ENCODE results near the gene C1orf216.
"Not testable (repeated sequence)": the region's sequence is repeated elsewhere in the genome, so short reads cannot be mapped to it uniquely, and the experiment has no call there.

The C1orf216 gene

DNA sequence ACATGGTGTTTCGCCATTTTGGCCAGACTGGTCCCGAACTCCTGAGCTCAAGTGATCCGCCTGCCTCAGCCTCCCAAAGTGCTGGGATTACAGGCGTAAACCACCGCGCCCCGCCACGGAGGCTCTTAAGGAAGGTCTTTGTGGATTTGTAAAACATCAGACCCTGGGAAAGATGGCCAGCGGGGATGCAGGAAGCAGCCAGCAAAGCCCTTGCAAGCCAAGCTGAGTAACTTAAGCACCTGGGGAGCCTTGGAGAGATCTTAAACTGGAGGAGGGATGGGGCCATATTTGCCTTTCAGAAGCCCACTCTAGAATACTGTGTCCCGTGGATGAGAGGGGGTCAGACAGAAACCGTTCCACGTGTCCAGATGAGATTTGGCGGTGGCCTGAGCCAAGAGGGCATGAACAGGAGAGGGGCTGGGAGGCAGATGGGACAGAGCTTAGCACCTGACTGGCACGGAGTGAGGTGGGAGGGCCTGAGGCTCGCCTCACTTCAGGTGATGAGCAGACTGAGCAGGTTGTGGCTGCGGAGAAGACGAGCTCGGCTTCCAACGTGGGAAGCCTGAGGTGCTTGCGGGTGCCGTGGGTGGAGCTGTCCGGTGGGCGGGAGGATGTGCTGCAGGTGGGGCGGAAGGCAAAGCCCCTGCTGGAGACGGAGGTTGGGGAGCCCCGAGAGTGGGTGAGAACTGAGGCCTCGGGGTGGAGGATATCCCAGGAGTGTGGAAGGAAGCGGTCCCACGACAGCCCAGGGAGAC, 11.7 kb downstream of the C1orf216 start:
- FAIRE-seq: no peak

DNA sequence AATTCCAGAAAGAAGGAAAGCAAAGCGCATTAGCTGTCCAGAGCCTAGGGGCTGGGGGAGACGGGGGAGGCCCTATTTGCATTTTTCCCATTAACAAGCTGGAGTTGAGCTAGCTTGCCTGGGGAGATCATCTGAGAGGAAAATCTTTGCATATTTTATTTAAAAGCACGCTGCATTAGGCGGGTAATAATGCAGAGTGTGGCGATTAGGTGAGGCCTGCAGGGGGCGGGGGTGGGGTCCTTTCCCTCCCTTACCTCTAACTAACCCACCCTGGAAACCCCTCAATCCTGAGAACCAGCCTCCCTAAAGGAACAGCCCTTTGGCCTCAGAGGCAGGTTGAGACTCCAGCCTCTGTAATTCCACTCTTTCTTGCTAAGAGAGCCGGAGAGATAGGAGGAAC, 16.2 kb downstream of the C1orf216 start:
- no peak for FAIRE-seq

DNA sequence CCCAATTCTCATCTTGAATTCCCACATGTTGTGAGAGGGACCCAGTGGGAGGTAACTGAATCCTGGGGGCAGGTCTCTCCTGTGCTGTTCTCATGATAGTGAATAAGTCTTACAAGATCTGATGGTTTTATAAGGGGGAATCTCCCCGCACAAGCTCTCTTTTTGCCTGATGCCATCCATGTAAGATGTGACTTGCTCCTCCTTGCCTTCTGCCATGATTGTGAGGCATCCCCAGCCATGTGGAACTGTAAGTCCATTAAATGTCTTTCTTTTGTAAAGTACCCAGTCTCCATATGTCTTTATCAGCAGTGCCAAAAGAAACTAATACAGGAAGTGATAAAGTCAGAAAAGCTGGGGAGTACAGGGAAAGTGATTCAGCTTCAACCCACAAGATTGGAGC, 19.5 kb downstream of the C1orf216 start:
- FAIRE-seq: not testable (repeated sequence)

DNA sequence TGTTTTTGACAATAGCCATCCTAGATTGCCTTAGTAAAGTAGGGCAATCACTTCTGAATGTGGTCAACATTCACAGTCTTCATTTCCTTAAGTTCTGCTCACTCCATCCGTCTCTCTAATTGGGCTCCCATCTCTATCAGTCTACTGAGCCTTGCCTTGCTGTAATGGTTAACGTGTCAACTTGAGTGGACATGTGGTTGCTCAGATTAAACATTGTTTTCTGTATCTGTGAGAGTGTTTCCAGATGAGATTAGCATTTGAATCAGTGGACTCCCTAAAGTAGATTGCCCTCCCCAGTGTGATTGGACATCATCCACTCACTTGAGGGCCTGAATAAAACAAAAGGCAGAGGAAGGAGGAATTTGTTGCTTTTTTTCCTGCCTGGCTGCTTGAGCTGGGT, 26.4 kb downstream of the C1orf216 start:
- FAIRE-seq: no peak

DNA sequence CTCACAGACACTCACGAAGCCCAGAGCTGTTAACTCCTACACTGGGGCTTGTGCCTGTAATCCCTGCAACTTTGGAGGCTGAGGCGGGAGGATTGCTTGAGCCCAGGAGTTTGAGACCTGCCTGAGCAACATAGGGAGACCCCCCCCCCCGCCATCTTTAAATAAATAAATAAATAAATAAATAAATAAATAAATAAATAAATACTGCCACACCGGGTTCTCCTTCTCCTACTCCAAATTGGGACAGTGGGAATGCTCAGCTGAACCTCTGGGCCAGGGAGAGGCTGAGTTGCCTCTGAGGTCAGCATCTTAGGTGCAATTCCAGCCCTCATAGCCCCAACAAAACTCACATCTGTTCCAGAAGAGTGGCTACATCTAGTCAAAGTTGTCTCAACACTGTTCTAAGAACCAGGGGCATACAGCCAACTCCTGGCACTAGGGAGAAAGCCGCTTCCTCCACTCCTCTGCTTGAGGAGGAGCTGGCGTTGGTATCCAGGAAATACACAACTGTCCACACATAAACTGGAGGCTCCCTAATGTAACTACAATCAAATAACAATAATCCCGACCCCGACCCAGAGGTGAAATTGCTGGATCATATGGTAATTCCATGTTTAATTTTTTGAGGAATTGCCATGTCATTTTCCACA, 27.0 kb downstream of the C1orf216 start:
- no peak for FAIRE-seq

DNA sequence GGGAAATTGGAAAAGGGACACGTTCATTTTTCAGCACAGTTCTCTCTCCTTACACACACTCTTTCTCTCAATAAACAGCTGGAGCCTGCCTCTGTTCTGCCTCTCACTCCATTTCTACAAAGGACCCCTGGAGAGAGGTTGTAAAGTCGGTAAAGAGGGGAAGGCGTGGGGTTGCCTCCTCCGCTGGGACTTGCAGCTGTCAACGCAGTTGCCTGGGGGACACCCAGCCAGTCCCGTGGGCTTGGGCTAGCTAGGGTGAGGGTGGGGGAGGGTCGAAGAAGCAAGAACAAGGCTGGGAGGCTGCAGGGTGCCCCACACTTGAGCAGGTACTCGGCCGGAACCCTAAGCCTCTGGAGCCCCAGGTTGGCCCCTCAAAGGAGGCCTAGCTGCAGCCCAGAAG, 27.6 kb downstream of the C1orf216 start:
- FAIRE-seq: no peak

DNA sequence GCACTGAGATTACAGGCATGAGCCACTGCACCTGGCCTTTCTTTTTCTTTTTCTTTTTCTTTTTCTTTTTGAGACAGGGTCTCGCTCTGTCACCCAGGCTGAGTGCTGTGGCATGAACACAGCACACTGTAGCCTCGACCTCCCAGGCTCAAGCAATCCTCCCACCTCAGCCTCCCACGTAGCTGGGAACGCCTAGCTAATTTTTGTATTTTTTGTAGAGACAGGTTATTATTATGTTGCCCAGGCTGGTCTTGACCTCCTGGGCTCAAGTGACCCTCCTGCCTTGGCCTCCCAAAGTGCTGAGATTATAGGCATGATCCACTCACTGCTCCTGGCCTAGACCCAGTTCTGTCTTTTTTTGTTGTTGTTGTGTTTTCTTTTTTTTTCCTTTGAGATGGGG, 28.6 kb downstream of the C1orf216 start:
- FAIRE-seq: not testable (repeated sequence)

DNA sequence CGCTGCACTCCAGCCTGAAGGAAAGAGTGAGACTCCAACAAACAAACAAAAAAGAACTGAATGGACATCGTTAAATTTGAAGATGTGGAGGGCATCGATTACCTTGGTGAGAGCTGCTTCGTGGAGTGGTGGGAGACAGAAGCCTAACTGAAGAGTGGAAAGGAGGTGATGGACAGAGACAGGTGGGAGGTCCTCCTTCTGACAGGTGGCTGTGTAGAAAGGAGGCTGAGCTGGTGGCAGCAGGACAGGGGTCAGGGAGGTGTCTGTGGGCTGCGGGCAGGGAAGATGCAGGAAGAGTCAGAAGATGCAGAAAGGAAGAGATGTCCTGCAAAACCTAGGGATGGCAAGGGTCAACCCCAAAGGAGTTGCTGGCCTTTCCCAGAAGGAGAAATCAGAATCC, 30.5 kb downstream of the C1orf216 start:
- no peak for FAIRE-seq

DNA sequence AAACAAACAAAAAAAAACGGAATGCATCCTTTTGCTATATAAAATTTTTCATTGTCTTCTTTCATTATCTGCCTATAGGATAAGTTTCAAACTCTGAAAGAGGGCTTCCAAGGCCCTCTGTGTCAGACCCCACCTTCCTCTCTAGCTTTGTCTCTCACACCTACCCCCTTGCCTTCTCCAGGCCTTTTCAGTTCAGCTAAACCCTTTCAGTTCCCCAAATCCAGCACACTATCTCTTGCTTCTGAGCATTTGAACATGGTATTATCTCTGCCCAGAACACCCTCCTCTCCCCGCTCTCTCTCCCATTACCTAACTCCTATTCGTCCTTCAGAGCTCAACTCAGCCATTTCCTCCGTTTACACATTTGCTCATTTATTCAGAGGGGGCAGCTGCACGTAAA, 35.7 kb downstream of the C1orf216 start:
- FAIRE-seq: no peak

DNA sequence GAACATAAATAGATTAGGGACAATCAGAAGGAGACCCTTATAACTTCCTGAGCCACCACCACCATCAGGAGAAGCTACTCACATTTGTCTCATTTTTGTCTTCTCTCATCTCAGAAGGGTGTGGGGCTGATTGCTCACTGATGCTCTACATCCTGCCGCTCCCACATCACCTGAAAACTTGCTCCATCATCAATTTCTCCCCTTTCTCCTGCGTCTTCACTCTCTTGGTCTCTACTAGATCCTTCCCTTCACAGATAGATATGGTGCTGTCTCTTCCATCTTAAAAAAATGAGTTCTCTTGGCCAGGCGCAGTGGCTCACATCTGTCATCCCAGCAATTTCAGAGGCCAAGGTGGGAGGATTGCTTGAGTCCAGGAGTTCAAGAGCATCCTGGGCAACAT, 38.4 kb downstream of the C1orf216 start:
- FAIRE-seq: no peak

DNA sequence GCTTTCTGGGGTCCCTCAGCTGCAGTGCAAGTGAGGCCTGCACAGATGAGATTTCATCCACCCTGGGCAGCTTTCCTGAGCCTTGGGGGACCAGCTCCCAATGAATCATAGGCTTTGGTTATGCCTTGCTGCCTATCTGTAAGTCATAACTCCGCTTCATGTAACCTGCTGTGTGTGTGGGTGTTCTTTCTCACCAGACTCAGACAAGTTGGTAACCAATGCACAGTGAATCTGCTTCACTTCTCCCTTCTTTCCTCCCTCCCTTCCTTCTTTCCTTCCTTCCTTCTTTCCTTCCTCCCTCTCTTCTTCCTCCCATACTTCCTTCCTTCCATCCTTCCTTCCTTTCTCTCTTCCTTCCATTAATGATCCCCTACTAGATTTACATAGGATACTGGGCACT, 42.9 kb downstream of the C1orf216 start:
- no peak for FAIRE-seq

DNA sequence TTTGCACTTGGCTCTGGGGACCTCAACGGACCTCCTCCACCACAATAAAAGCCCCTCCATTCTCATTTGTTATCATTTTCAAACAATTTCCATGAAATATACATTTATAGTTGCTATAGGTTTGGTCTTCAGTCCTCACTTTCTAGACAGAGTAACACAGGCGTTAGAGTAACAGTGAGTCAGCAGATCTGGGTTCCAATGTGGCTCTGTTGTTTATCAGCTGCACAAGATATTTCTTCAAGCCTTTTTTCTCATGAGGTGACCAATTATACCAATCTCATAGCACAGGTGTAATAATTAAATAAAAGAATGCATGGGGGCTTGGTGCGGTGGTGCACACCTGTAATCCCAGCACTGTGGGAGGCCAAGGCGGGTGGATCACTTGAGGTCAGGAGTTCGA, 44.6 kb downstream of the C1orf216 start:
- no peak for FAIRE-seq

DNA sequence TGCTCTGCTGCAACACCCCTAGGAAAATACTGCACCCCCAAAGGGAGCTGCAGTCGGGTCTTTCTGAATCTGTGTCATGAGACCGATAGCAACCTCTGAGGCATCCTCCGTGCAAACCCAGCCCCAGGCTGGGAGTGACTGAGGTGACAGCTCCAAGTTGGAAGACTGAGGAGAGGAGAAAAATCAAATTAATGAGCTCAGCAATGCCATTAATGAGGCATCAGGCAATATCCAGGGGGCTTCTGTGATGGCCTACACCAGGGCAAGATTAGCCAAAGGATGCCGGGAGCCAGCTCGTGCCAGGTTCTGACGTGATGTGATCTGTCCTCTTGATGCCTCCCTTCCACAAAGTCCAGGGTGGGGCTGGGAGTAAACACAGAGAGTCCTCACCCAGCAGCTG, 46.6 kb downstream of the C1orf216 start:
- FAIRE-seq: no peak

DNA sequence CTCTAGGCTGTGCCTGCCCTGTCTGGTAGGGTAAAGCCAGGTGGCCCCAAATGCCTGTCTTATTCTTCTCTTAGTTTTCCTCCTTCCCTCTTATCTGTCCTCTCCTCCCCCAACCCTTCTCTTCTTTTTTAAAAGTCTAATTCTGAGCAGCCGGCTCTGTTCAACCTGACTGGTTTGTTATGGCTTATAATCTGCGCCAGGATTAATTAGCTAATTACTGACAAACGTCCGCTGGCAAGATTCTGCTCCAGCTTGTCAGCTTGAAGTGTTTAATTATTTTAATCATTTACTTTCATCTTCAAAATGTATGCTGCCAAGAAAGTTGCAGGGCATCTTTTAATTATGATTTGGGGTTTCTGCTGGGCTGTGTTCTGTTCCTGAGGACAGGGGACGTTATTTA, 50.2 kb downstream of the C1orf216 start:
- no peak for FAIRE-seq

DNA sequence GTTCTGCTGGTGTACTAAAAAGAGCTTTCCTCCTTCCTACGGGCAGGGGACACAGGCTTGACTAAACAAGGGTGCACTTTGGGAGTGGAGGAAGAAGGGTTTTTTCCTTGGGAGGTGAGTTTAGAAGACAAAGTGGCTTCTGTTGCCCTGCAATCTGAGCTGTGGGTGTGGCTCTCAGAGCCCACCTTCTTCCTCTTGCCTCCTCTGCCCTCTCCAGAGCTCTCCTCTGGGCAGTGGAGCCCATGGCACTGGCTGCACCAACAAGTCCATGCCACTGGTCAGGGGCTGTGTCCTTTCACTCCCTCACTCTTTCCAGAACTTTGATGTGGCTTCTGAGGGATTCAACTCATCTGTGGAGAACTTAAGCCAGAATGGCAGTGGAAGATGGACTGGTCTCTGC, 51.8 kb downstream of the C1orf216 start:
- FAIRE-seq: no peak

DNA sequence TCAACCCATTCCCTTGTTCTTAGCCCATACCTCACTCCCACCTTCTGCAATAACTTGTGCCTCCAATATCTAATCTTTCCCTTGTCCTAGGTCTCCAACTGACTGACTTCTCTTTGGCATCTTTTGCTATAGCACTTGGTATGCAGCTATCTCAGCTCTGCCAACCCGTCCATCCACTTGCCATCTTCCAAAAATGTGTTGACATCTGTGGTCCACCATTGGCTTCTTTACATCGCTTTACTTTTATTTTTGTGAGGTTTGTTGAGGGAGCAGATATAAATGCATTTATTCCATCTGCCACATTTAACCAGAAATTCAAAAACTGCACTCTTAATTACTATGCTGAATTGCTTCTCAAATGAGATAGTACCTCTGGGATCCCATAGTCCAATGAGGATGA, 52.5 kb downstream of the C1orf216 start:
- no peak for FAIRE-seq

All from endometrium (tissue), 2 donors.